HepG2 (cell line): ENCODE measurements around the gene THRAP3. TPM values are rescaled to one million over a fixed set of nuclear protein-coding genes. Genes with fewer than 3 reads are reported as not detected.

Experiments used
- BRCA1 ChIP-seq: sonication (generic); formaldehyde crosslinking; IDR thresholded peaks from 2 replicates; pipeline ENCODE4 v1.4.0; 2020; ENCODE audit warnings: missing genetic modification reagents
- ERF ChIP-seq: IDR thresholded peaks from 2 replicates; pipeline ENCODE4 v1.6.1; 2018; ENCODE audit warnings: missing biosample characterization, missing genetic modification reagents
- HNF4G ChIP-seq, 2 experiments: sonication (generic) in 1 of 2; formaldehyde crosslinking in 1 of 2; IDR thresholded peaks; 2 replicates each; pipeline versions ENCODE4 v1.4.0 to v1.6.1; 2011 to 2020; ENCODE audit warnings: borderline replicate concordance in 2 of 2, low read depth in 2 of 2, mild to moderate bottlenecking in 2 of 2, low read length in 1 of 2, missing genetic modification reagents in 1 of 2, moderate library complexity in 1 of 2
- MED13 ChIP-seq: sonication (generic); formaldehyde crosslinking; IDR thresholded peaks from 2 replicates; pipeline ENCODE4 v1.5.0; 2020; ENCODE audit warnings: missing genetic modification reagents
- PTBP1 ChIP-seq: fragments of 200-400 bp; formaldehyde crosslinking; IDR thresholded peaks from 2 replicates; pipeline ENCODE4 v1.6.1; 2018; ENCODE audit warnings: low read length, low read depth; ENCODE audit not compliant: poor library complexity, severe bottlenecking
- RBM22 ChIP-seq: fragments of 200-400 bp; formaldehyde crosslinking; optimal IDR thresholded peaks from 2 replicates; pipeline ENCODE3; 2017; ENCODE audit warnings: mild to moderate bottlenecking, low read length, moderate library complexity
- RBM39 ChIP-seq: fragments of 200-400 bp; formaldehyde crosslinking; IDR thresholded peaks from one replicate; pipeline ENCODE4 v1.6.1; 2018; ENCODE audit warnings: antibody characterized with exemption, mild to moderate bottlenecking, low read depth, low read length; ENCODE audit not compliant: poor library complexity, severe bottlenecking
- RFX3 ChIP-seq: IDR thresholded peaks from 2 replicates; pipeline ENCODE4 v1.6.1; 2016; ENCODE audit warnings: missing biosample characterization, missing genetic modification reagents
- RXRA ChIP-seq: sonication (generic); formaldehyde crosslinking; IDR thresholded peaks from 2 replicates; pipeline ENCODE4 v1.5.1; 2020; ENCODE audit warnings: missing genetic modification reagents
- SATB2 ChIP-seq: sonication (generic); formaldehyde crosslinking; IDR thresholded peaks from 2 replicates; pipeline ENCODE4 v1.5.0; 2020; ENCODE audit warnings: missing genetic modification reagents
- TAF1 ChIP-seq: sonication (generic); formaldehyde crosslinking; IDR thresholded peaks from 2 replicates; pipeline ENCODE4 v1.4.0; 2020; ENCODE audit warnings: missing genetic modification reagents
- ZFP37 ChIP-seq: sonication (generic); formaldehyde crosslinking; IDR thresholded peaks from 2 replicates; pipeline ENCODE4 v1.4.0; 2020; ENCODE audit warnings: missing genetic modification reagents, borderline replicate concordance
- ZNF263 ChIP-seq: sonication (generic); formaldehyde crosslinking; IDR thresholded peaks from 2 replicates; pipeline ENCODE4 v1.4.0; 2020; ENCODE audit warnings: missing genetic modification reagents
- ZNF547 ChIP-seq: sonication (generic); formaldehyde crosslinking; IDR thresholded peaks from 2 replicates; pipeline ENCODE4 v1.5.1; 2020; ENCODE audit warnings: mild to moderate bottlenecking, missing genetic modification reagents
- ZNF7 ChIP-seq: IDR thresholded peaks from 2 replicates; pipeline ENCODE4 v1.6.1; 2016; ENCODE audit warnings: missing biosample characterization, missing genetic modification reagents
- ZSCAN31 ChIP-seq: sonication (generic); formaldehyde crosslinking; IDR thresholded peaks from 2 replicates; pipeline ENCODE4 v1.5.0; 2020; ENCODE audit warnings: low read depth, mild to moderate bottlenecking, missing genetic modification reagents
- polyA plus RNA-seq, 8 experiments: library from polyadenylated mRNA; depleted of rRNA in 3 of 8; stranded (reverse) in 7 of 8; unstranded in 1 of 8; fragments of >200 nt; fragmentation: Illumina TruSeq in 4 of 8; extraction: Trizol in 4 of 8; gene quantifications; 2 replicates each; pipeline versions ENCODE4 v1.2.1 to v1.2.3, GENCODE V29; 2011 to 2016; ENCODE audit warnings: low read depth in 4 of 8, missing spikeins in 1 of 8, mixed read lengths in 1 of 8; ENCODE audit not compliant: insufficient read depth in 1 of 8
- total RNA-seq, 5 experiments: library from RNA; depleted of rRNA; stranded (reverse); fragments of >200 nt; fragmentation: Illumina TruSeq; extraction: Trizol; gene quantifications; 2 replicates each; pipeline ENCODE4 v1.2.3, GENCODE V29; 2016; ENCODE audit warnings: low read depth in 1 of 5
- TF ChIP-seq, protein P1 (sequence below): sonication (generic); formaldehyde crosslinking; IDR thresholded peaks from 2 replicates; pipeline ENCODE4 v1.4.0; 2020; ENCODE audit warnings: mild to moderate bottlenecking, missing genetic modification reagents, borderline replicate concordance
- TF ChIP-seq, protein P2 (sequence below): sonication (generic); formaldehyde crosslinking; IDR thresholded peaks from 2 replicates; pipeline ENCODE4 v1.4.0; 2020; ENCODE audit warnings: missing genetic modification reagents
- TF ChIP-seq, protein P3 (sequence below): sonication (generic); formaldehyde crosslinking; IDR thresholded peaks from 2 replicates; pipeline ENCODE4 v1.4.0; 2020; ENCODE audit warnings: missing genetic modification reagents, borderline replicate concordance
- TF ChIP-seq, protein P4 (sequence below): sonication (generic); formaldehyde crosslinking; IDR thresholded peaks from 2 replicates; pipeline ENCODE4 v1.4.0; 2020; ENCODE audit warnings: mild to moderate bottlenecking, missing genetic modification reagents
- TF ChIP-seq, protein P5 (sequence below): sonication (generic); formaldehyde crosslinking; IDR thresholded peaks from 2 replicates; pipeline ENCODE4 v1.8.0; 2023; ENCODE audit warnings: mild to moderate bottlenecking, missing genetic modification reagents

THRAP3 gene
- total and polyA plus RNA-seq, 2 of the 13 experiments (the other 11 are each of a cell fraction or from before 2014, with no cell fraction given): 45.0 to 92.6 TPM

DNA sequence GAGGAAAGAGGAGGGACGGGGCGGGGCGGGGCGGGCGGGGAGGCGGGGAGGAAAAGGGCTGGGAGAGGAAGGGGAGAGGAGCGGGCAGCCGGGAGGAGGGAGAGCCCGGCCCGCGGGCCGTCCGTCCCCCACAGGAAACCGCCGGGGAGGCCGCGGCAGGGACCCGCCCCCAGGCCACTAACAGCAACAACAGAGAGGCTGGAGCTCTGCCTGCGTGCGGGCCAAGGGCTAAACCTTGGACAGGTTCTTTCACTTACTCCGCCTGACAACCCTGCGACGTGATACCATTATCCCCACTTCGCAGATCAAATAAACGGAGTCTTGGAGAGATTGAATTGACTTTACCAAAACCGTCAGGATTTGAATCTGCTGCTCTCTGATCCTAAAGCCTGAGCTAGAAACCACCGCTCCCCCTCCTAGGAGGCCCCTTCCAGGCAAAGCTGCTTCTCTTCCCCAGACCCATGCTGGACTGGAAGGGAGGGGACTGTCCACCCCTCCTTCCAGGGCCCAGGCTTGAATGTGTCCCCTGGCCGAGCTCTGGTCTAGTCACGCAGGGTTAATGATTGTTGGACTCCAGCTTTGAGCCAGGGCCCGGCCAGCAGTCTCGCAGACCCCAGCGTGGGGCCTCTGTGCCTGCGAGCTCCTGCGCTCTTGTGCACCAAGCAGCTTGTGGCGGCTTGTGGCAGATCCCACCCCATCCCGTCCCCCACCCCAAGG lies 99.6 kb downstream of the THRAP3 start, which contains the start of gene EVA1B (continued):
- TF ChIP-seq PTBP1 (no peak), RBM22 (peak; percentile 45), ERF (CRISPR knock-in tag) (peak; percentile 93), RFX3 (no peak), HNF4G (IDR thresholded peaks at IDR 0.05; ENCODE audit: borderline replicate concordance, low read depth, low read length) (peak; percentile 7; the same call in 1 of the 2 replicates), HNF4G (CRISPR knock-in tag; IDR thresholded peaks at IDR 0.05; ENCODE audit: borderline replicate concordance, low read depth) (no peak), MED13 (CRISPR knock-in tag) (no peak), ZSCAN31 (CRISPR knock-in tag) (peak; percentile 61; the same call in 1 of the 2 replicates), RBM39 (peak; percentile 59), ZNF7 (CRISPR knock-in tag) (peak; percentile 16; the same call in 1 of the 2 replicates), ZFP37 (no peak; the same call in 1 of the 2 replicates), BRCA1 (peak; percentile 75), SATB2 (CRISPR knock-in tag) (no peak), ZNF547 (CRISPR knock-in tag) (no peak), RXRA (CRISPR knock-in tag) (peak; percentile 74; the same call in 1 of the 2 replicates), TAF1 (CRISPR knock-in tag) (peak; percentile 70), ZNF263 (CRISPR knock-in tag) (peak; percentile 96)
- TF ChIP-seq, protein P1, sequence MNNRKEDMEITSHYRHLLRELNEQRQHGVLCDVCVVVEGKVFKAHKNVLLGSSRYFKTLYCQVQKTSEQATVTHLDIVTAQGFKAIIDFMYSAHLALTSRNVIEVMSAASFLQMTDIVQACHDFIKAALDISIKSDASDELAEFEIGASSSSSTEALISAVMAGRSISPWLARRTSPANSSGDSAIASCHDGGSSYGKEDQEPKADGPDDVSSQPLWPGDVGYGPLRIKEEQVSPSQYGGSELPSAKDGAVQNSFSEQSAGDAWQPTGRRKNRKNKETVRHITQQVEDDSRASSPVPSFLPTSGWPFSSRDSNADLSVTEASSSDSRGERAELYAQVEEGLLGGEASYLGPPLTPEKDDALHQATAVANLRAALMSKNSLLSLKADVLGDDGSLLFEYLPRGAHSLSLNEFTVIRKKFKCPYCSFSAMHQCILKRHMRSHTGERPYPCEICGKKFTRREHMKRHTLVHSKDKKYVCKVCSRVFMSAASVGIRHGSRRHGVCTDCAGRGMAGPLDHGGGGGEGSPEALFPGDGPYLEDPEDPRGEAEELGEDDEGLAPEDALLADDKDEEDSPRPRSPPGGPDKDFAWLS (CRISPR knock-in tag): no peak
- TF ChIP-seq, protein P2, sequence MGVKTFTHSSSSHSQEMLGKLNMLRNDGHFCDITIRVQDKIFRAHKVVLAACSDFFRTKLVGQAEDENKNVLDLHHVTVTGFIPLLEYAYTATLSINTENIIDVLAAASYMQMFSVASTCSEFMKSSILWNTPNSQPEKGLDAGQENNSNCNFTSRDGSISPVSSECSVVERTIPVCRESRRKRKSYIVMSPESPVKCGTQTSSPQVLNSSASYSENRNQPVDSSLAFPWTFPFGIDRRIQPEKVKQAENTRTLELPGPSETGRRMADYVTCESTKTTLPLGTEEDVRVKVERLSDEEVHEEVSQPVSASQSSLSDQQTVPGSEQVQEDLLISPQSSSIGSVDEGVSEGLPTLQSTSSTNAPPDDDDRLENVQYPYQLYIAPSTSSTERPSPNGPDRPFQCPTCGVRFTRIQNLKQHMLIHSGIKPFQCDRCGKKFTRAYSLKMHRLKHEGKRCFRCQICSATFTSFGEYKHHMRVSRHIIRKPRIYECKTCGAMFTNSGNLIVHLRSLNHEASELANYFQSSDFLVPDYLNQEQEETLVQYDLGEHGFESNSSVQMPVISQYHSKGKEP (CRISPR knock-in tag): 0 out of 2 replicates have a peak, but pooled peaks have one; percentile 39
- TF ChIP-seq, protein P3, sequence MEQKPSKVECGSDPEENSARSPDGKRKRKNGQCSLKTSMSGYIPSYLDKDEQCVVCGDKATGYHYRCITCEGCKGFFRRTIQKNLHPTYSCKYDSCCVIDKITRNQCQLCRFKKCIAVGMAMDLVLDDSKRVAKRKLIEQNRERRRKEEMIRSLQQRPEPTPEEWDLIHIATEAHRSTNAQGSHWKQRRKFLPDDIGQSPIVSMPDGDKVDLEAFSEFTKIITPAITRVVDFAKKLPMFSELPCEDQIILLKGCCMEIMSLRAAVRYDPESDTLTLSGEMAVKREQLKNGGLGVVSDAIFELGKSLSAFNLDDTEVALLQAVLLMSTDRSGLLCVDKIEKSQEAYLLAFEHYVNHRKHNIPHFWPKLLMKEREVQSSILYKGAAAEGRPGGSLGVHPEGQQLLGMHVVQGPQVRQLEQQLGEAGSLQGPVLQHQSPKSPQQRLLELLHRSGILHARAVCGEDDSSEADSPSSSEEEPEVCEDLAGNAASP (CRISPR knock-in tag): 0 out of 2 replicates have a peak, but pooled peaks have one; percentile 10
- TF ChIP-seq, protein P4, sequence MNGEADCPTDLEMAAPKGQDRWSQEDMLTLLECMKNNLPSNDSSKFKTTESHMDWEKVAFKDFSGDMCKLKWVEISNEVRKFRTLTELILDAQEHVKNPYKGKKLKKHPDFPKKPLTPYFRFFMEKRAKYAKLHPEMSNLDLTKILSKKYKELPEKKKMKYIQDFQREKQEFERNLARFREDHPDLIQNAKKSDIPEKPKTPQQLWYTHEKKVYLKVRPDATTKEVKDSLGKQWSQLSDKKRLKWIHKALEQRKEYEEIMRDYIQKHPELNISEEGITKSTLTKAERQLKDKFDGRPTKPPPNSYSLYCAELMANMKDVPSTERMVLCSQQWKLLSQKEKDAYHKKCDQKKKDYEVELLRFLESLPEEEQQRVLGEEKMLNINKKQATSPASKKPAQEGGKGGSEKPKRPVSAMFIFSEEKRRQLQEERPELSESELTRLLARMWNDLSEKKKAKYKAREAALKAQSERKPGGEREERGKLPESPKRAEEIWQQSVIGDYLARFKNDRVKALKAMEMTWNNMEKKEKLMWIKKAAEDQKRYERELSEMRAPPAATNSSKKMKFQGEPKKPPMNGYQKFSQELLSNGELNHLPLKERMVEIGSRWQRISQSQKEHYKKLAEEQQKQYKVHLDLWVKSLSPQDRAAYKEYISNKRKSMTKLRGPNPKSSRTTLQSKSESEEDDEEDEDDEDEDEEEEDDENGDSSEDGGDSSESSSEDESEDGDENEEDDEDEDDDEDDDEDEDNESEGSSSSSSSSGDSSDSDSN: peak; percentile 83
- TF ChIP-seq, protein P5, sequence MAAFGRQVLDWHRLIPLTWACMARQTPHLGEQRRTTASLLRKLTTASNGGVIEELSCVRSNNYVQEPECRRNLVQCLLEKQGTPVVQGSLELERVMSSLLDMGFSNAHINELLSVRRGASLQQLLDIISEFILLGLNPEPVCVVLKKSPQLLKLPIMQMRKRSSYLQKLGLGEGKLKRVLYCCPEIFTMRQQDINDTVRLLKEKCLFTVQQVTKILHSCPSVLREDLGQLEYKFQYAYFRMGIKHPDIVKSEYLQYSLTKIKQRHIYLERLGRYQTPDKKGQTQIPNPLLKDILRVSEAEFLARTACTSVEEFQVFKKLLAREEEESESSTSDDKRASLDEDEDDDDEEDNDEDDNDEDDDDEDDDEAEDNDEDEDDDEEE (CRISPR knock-in tag): 0 out of 2 replicates have a peak, but pooled peaks have one; percentile 47
